Uterus (tissue), 2 donors: ENCODE data around the gene RAB3B.

Source experiments
- CTCF ChIP-seq, 4 experiments: fragments of 200-600 bp in 2 of 4; fragments of 450-650 bp in 2 of 4; sonication (generic) in 2 of 4; IDR thresholded peaks; one replicate each; pipeline ENCODE4 v1.5.1; 2016 to 2019; ENCODE audit warnings: antibody characterized with exemption in 4 of 4, mild to moderate bottlenecking in 2 of 4, moderate library complexity in 1 of 4
- POLR2A ChIP-seq, 2 donors: fragments of 450-650 bp; IDR thresholded peaks; one replicate each; pipeline ENCODE4 v1.6.1; 2016; ENCODE audit warnings: antibody characterized with exemption in 2 of 2, mild to moderate bottlenecking in 1 of 2, moderate library complexity in 1 of 2

DNA sequence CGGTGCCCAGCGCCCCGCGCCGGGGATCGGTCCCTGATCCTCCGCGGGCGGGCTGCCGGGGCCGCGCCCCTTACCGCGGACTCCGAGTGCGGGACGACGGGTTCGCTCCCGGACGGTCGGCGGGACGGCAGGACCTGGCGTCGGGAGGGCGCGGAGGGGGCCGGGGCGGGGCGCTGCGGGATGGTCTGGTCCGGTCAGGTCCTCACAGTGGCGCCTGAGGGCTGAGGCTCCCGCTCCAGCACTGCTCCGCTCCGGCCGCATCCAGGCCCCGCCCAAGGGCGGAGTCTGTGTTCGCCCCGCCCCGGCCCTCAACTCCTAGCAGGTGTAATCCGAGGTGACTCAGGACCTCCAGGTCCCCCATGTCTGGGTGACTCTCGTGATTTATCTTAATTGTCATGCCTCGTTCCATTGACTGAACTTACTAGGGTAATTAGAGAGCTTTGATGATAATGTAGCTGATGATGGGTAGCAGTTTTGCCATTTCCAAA, at the start of gene RAB3B:
- TF ChIP-seq CTCF (IDR thresholded peaks at IDR 0.05) (no peak), POLR2A (IDR thresholded peaks at IDR 0.05) (no peak)
